WTC11 (cell line): ENCODE data around the gene DCUN1D5.

Source experiments
- CTCF ChIP-seq: fragments of 200-600 bp; IDR thresholded peaks from 2 replicates; pipeline ENCODE4 v1.8.0; 2022; ENCODE audit warnings: antibody characterized with exemption
- MYBL2 ChIP-seq: sonication (generic); formaldehyde crosslinking; IDR thresholded peaks from 2 replicates; pipeline ENCODE4 v1.8.1; 2023; ENCODE audit warnings: mild to moderate bottlenecking, moderate library complexity, missing genetic modification reagents
- NR3C1 ChIP-seq: sonication (generic); formaldehyde crosslinking; conservative IDR thresholded peaks from 2 replicates; pipeline ENCODE4 v1.8.1; 2023; ENCODE audit warnings: low read depth, mild to moderate bottlenecking, missing genetic modification reagents
- TF ChIP-seq, protein P1 (sequence below): sonication (generic); formaldehyde crosslinking; IDR thresholded peaks from 2 replicates; pipeline ENCODE4 v1.8.1; 2023; ENCODE audit warnings: mild to moderate bottlenecking, missing genetic modification reagents, moderate library complexity
- TF ChIP-seq, protein P2 (sequence below): sonication (generic); formaldehyde crosslinking; conservative IDR thresholded peaks from 2 replicates; pipeline ENCODE4 v1.8.1; 2022; ENCODE audit warnings: mild to moderate bottlenecking, missing genetic modification reagents

DNA sequence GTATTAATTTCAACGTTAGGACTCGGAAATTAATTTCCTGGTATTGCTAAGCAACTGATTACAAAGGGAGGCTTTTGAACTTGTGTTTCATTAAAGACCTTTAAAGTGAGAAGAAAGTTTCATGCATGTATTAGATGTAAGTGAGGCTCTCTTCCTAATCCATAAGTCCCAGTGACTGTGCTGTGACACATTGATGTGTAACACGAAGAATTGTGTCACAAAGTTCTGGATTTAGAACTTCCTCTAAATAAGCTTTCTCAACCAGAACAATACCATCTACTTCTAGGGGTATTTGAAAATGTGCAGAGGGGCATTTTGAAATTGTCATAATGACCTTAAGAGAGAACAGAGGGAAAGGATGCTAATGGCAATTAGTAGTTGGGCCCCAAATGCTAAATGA, 14.4 kb downstream of the DCUN1D5 start:
- TF ChIP-seq CTCF = no peak
- TF ChIP-seq NR3C1 (CRISPR knock-in tag) = no peak
- TF ChIP-seq, protein P1, sequence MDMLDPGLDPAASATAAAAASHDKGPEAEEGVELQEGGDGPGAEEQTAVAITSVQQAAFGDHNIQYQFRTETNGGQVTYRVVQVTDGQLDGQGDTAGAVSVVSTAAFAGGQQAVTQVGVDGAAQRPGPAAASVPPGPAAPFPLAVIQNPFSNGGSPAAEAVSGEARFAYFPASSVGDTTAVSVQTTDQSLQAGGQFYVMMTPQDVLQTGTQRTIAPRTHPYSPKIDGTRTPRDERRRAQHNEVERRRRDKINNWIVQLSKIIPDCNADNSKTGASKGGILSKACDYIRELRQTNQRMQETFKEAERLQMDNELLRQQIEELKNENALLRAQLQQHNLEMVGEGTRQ (CRISPR knock-in tag) = no peak
- TF ChIP-seq, protein P2, sequence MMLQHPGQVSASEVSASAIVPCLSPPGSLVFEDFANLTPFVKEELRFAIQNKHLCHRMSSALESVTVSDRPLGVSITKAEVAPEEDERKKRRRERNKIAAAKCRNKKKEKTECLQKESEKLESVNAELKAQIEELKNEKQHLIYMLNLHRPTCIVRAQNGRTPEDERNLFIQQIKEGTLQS (CRISPR knock-in tag) = no peak
- TF ChIP-seq MYBL2 (CRISPR knock-in tag) = no peak
